Measurements from ENCODE around the gene UAP1L1. TPM values are rescaled to one million over a fixed set of nuclear protein-coding genes. Genes with fewer than 3 reads are reported as not detected.
A peak's percentile ranks its signal among the peaks of the same experiment; 100 is the strongest.

UAP1L1 gene
- total and polyA plus RNA-seq, 4 donors, result 3.5 to 8.1 (median 5.3) TPM

DNA sequence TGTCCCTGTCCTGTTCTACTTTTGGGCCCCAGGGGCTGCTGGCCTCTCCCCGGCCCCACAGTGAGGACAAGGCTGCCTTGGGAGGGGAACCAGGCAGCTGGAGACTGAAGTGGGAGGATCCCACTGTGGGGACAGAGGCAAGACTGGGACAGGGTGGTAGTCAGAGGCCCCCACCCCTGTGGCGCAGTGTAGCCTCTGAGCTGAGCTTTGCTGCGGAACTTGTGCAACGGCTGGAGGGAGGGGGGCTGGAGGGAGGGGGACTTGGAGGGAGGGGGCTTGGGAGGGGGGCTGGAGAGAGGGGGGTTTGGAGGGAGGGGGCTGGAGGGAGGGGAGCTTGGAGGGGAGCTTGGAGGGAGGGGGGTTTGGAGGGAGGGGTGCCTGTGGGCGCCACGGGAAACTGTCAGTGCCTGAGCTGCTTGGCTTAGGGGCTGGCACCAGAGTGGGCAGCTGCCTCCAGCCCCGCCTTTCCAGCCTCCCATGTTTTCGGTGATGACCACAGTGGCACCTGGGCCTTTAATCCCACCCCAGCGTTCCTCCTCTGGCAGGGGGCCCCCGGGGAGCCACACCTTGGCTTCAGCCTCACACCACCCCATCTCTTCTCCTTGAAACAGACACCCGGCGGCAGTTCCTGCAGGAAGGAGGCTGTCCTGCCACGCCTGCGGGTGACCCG is 43.1 kb upstream of the UAP1L1 start:
- Histone ChIP-seq H3K9me3 (ENCODE audit: control insufficient read depth, insufficient read depth, low read length) (no peaks in the 10 kb centered on the region), H3K36me3 (ENCODE audit: control insufficient read depth, insufficient read depth, low read length) (peaks cover 34% of the 10 kb centered on the region), H3K27ac (ENCODE audit: low read depth, low read length) (no peak overlapping the region), H3K4me3 (ENCODE audit: low read depth, low read length) (no peak overlapping the region), H3K27me3 (ENCODE audit: control insufficient read depth, insufficient read depth, low read length) (no peaks in the 10 kb centered on the region), H3K4me1 (ENCODE audit: control insufficient read depth, insufficient read depth, low read length) (peaks cover 25% of the 10 kb centered on the region)
- no peak for DNase-seq (ENCODE audit: low read depth in 4 of 6, low spot score in 6 of 6)
- WGBS (ENCODE audit: insufficient coverage), result 64% methylated on average over 10 of the region's 15 CpGs

DNA sequence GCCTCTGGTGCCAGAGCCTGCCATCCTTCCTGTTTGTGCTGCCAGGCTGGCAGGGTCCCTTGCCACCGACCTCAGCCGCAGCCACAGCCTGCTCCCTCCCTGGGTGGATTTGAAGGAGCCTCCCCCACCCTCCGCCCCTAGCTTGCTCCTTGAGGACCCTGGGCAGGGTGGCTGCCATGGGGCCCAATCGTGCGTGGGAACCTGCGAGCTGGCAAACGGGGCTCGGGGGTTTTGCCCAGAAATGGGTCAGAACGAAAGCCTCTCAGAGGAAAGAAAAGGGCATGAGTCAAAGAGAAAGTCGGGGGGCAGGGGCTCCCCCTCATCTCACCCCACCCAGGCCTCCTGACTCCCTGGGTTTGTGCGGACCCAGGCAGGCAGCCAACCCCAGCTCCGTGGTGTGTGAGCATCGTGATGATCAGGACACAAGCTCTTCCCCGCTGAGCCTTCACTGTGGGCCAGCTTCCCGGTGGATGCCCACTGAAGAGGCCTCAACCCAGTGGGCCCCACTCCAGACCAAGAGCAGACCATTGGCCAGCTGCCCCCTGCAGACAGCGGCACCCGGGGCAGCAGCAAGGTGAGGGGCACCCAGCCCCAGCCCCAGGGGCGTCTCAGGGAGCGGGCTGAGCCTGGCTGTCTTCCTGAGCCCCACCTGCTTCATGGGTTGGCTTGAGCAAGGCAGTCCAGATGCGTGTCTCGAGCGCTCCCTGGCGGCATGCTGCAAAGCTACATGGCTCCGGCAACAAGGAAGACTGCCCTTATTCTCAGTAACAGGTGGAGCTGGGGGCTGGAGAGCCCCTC is 42.4 kb upstream of the UAP1L1 start:
- H3K27me3 ChIP-seq (ENCODE audit: control insufficient read depth, insufficient read depth, low read length), result no peaks in the 10 kb centered on the region
- 12% methylated on average over 16 of the region's 24 CpGs for WGBS (ENCODE audit: insufficient coverage)
- H3K4me1 ChIP-seq (ENCODE audit: control insufficient read depth, insufficient read depth, low read length), result peaks cover 17% of the 10 kb centered on the region
- H3K4me3 ChIP-seq (ENCODE audit: low read depth, low read length), result no peak overlapping the region
- H3K36me3 ChIP-seq (ENCODE audit: control insufficient read depth, insufficient read depth, low read length), result peaks cover 42% of the 10 kb centered on the region
- H3K27ac ChIP-seq (ENCODE audit: low read depth, low read length), result no peak overlapping the region
- DNase-seq (ENCODE audit: low read depth in 4 of 6, low spot score in 6 of 6), result peak in 4 of 6 donors; percentile 58 to 94 (median 82)
- H3K9me3 ChIP-seq (ENCODE audit: control insufficient read depth, insufficient read depth, low read length), result no peaks in the 10 kb centered on the region

DNA sequence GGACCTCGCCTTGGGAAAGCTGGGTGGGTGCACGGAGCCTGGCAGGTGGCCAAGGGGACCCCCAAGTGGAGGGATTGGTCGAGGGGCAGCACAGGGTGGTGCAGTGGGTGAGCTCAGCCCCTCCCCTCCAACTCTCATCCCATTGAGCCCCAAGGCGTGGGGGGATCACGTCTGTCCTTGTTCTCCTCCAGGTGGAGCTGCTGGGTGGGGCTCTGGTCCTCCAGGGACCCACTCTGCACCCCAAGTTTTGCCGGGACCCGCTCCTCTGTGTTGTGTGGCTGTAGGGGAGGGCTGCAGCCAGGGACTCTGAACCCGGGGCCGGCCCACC is 41.8 kb upstream of the UAP1L1 start:
- Histone ChIP-seq H3K9me3 (ENCODE audit: control insufficient read depth, insufficient read depth, low read length) (no peaks in the 10 kb centered on the region), H3K27me3 (ENCODE audit: control insufficient read depth, insufficient read depth, low read length) (no peaks in the 10 kb centered on the region), H3K36me3 (ENCODE audit: control insufficient read depth, insufficient read depth, low read length) (peaks cover 47% of the 10 kb centered on the region), H3K4me1 (ENCODE audit: control insufficient read depth, insufficient read depth, low read length) (peaks cover 16% of the 10 kb centered on the region), H3K4me3 (ENCODE audit: low read depth, low read length) (no peak overlapping the region), H3K27ac (ENCODE audit: low read depth, low read length) (no peak overlapping the region)
- no peak for DNase-seq (ENCODE audit: low read depth in 4 of 6, low spot score in 6 of 6)
- 32% methylated on average over 8 of the region's 9 CpGs for WGBS (ENCODE audit: insufficient coverage)

DNA sequence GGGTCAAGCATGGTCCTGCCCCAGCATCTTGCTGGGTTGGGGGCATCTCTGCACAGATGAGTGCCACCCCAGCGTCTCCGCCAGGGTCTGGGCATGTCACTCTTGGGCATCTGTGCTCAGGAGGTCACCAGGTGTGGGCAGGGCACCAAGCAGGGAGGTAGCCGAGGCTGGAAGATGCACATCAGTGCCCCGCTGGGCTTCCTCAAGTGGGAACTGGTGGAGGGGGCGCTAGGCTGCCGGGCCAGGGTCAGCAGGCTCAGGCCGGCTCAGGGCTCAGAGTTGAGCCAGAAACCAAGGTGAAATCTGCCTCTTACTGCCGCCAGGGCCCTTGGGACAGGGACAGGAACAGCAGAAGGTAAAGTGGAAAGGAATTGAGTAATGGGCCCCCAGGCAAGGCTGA is 41.4 kb upstream of the UAP1L1 start:
- Histone ChIP-seq H3K9me3 (ENCODE audit: control insufficient read depth, insufficient read depth, low read length) (no peaks in the 10 kb centered on the region), H3K27ac (ENCODE audit: low read depth, low read length) (no peak overlapping the region), H3K27me3 (ENCODE audit: control insufficient read depth, insufficient read depth, low read length) (no peaks in the 10 kb centered on the region), H3K4me1 (ENCODE audit: control insufficient read depth, insufficient read depth, low read length) (peaks cover 16% of the 10 kb centered on the region), H3K36me3 (ENCODE audit: control insufficient read depth, insufficient read depth, low read length) (peaks cover 49% of the 10 kb centered on the region), H3K4me3 (ENCODE audit: low read depth, low read length) (no peak overlapping the region)
- no peak for DNase-seq (ENCODE audit: low read depth in 4 of 6, low spot score in 6 of 6)
- WGBS (ENCODE audit: insufficient coverage), result 82% methylated on average over 8 of the region's 8 CpGs

DNA sequence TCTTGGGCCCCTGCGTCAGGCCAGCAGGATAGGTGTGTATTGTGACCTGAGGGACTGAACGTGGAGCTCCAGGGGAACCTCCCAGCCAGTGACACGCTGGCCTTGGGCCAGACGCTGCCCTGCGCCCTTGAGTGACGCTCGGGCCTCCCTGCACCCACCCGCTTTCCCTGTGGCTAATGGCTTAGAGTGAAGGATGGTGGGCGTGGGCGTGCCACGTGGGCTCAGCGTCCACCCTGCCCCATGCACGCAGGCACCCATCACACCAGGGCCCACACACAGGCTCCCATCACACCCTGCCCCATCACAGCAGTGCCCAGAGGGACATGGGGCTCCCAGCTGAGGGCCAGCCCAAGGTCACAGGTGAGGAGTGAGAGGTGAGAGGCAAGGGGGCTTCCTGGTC is 40.3 kb upstream of the UAP1L1 start:
- Histone ChIP-seq H3K36me3 (ENCODE audit: control insufficient read depth, insufficient read depth, low read length) (peaks cover 60% of the 10 kb centered on the region), H3K4me3 (ENCODE audit: low read depth, low read length) (no peak overlapping the region), H3K27ac (ENCODE audit: low read depth, low read length) (no peak overlapping the region), H3K9me3 (ENCODE audit: control insufficient read depth, insufficient read depth, low read length) (no peaks in the 10 kb centered on the region), H3K4me1 (ENCODE audit: control insufficient read depth, insufficient read depth, low read length) (peaks cover 25% of the 10 kb centered on the region), H3K27me3 (ENCODE audit: control insufficient read depth, insufficient read depth, low read length) (no peaks in the 10 kb centered on the region)
- 100% methylated on average over 1 of the region's 13 CpGs for WGBS (ENCODE audit: insufficient coverage)
- no peak for DNase-seq (ENCODE audit: low read depth in 4 of 6, low spot score in 6 of 6)

DNA sequence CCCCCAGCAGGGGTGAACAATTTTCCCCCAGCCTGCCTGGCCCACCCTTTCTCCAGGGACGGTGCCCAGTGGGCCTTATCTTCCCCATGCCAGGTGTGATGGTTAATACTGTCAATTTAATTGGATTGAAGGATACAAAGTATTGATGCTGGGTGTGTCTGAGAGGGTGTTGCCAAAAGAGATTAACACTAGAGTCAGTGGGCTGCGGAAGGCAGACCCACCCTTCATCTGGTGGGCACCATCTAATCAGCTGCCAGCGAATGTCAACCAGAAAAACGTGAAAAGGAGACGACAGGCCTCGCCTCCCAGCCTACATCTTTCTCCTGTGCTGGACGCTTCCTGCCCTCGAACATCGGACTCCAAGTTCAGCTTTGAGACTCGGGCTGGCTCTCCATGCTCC is 39.8 kb upstream of the UAP1L1 start:
- no peaks in the 10 kb centered on the region for H3K27me3 ChIP-seq (ENCODE audit: control insufficient read depth, insufficient read depth, low read length)
- H3K4me3 ChIP-seq (ENCODE audit: low read depth, low read length), result no peak overlapping the region
- no peaks in the 10 kb centered on the region for H3K9me3 ChIP-seq (ENCODE audit: control insufficient read depth, insufficient read depth, low read length)
- WGBS (ENCODE audit: insufficient coverage), result 72% methylated on average over 4 of the region's 10 CpGs
- H3K27ac ChIP-seq (ENCODE audit: low read depth, low read length), result no peak overlapping the region
- DNase-seq (ENCODE audit: low read depth in 4 of 6, low spot score in 6 of 6), result no peak
- peaks cover 25% of the 10 kb centered on the region for H3K4me1 ChIP-seq (ENCODE audit: control insufficient read depth, insufficient read depth, low read length)
- H3K36me3 ChIP-seq (ENCODE audit: control insufficient read depth, insufficient read depth, low read length), result peaks cover 64% of the 10 kb centered on the region

DNA sequence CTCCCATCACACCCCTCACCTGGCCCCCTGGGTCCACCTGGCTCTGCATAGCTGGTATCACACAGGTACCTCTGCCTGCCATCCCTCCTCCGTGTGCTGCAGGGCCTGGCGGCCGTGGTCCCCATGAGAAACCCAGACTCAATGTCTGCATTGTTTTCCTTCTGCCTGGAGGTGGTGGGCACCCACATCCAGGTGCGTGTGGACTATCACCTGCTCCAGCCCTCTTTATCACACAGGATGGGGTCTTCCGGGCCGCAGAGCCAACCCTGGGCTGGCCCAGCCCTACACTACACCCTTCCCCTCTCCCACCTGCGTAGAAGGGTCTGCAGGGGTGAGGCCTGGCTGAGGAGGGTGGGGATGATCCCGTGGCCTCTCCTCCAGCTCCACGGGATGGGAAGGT is 38.4 kb upstream of the UAP1L1 start:
- H3K27ac ChIP-seq (ENCODE audit: low read depth, low read length), result no peak overlapping the region
- 94% methylated on average over 3 of the region's 9 CpGs for WGBS (ENCODE audit: insufficient coverage)

DNA sequence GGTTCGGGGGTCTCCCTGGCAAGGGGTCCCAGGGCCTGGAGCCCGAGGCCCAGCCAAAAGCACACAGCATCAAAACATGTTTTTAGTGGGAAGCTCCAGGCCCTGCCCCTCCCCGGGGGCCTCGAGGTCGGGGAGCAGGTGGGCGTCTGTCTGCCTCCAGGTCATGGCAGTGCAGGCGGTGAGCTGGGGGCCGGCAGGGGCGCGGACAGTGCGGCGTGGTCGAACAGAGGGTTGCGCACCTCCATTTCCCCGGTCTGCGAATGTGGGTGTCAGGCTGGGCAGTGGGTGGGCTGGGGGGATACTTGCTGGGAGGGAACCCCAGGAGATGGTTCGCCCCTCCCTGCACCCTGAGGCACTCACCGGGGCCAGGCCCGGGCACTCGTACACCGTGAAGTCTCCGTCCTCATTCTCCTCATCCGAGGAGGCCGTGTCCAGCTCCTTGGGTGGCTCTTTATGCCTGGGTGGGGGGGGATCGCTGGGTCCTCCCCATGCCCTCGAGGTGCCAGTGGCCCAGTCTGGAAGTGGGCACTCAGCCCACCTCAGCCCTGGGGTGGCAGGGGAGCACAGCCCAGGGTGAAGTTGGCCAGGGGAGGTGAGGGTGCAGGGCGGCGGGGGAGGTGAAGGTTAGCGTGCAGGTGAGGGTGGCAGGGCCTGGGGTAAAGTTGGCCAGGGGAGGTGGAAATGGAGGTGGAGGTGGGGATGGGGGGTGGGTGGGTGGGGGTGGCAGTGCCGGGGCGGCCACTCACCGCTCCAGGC is 37.5 kb upstream of the UAP1L1 start:
- Histone ChIP-seq H3K4me3 (ENCODE audit: low read depth, low read length) (no peak overlapping the region), H3K9me3 (ENCODE audit: control insufficient read depth, insufficient read depth, low read length) (no peaks in the 10 kb centered on the region), H3K4me1 (ENCODE audit: control insufficient read depth, insufficient read depth, low read length) (peaks cover 36% of the 10 kb centered on the region), H3K36me3 (ENCODE audit: control insufficient read depth, insufficient read depth, low read length) (peaks cover 83% of the 10 kb centered on the region), H3K27ac (ENCODE audit: low read depth, low read length) (no peak overlapping the region), H3K27me3 (ENCODE audit: control insufficient read depth, insufficient read depth, low read length) (no peaks in the 10 kb centered on the region)
- no peak for DNase-seq (ENCODE audit: low read depth in 4 of 6, low spot score in 6 of 6)
- 86% methylated on average over 17 of the region's 32 CpGs for WGBS (ENCODE audit: insufficient coverage)

More for the DNA sequence above, 38.4 kb upstream of the UAP1L1 start:
- no peak for DNase-seq (ENCODE audit: low read depth in 4 of 6, low spot score in 6 of 6)
- Histone ChIP-seq H3K9me3 (ENCODE audit: control insufficient read depth, insufficient read depth, low read length) (no peaks in the 10 kb centered on the region), H3K27me3 (ENCODE audit: control insufficient read depth, insufficient read depth, low read length) (no peaks in the 10 kb centered on the region), H3K4me1 (ENCODE audit: control insufficient read depth, insufficient read depth, low read length) (peaks cover 34% of the 10 kb centered on the region), H3K36me3 (ENCODE audit: control insufficient read depth, insufficient read depth, low read length) (peaks cover 77% of the 10 kb centered on the region), H3K4me3 (ENCODE audit: low read depth, low read length) (no peak overlapping the region)

DNA sequence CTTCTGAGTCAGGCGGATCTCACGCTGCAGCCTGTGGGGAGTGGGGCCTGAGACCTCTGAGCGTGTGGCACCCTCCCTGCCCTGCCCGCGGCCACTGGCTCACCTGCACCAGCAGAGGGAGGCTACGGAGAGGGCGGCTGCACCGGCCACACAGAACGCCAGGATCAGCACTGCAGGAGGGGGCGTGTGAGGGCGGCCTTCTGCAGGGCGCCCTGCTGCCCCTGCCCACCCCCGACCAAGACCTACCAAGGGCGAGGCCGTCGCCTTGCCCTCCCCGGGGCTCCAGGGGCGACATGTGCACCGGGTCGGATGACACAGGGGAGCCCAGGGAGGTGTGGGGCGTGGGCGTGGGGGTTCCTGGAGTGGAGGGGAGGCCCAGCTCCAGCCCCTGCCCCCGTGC is 36.7 kb upstream of the UAP1L1 start:
- WGBS (ENCODE audit: insufficient coverage), result 88% methylated on average over 23 of the region's 23 CpGs
- H3K27me3 ChIP-seq (ENCODE audit: control insufficient read depth, insufficient read depth, low read length), result no peaks in the 10 kb centered on the region

More for the DNA sequence above, 36.7 kb upstream of the UAP1L1 start:
- H3K36me3 ChIP-seq (ENCODE audit: control insufficient read depth, insufficient read depth, low read length), result peaks cover 86% of the 10 kb centered on the region
- H3K4me1 ChIP-seq (ENCODE audit: control insufficient read depth, insufficient read depth, low read length), result peaks cover 36% of the 10 kb centered on the region
- H3K4me3 ChIP-seq (ENCODE audit: low read depth, low read length), result no peak overlapping the region
- H3K9me3 ChIP-seq (ENCODE audit: control insufficient read depth, insufficient read depth, low read length), result no peaks in the 10 kb centered on the region
- H3K27ac ChIP-seq (ENCODE audit: low read depth, low read length), result no peak overlapping the region
- no peak for DNase-seq (ENCODE audit: low read depth in 4 of 6, low spot score in 6 of 6)

Measured in spinal cord (tissue), 10 donors.